ENCODE results near the gene RUNX1. TPM values are rescaled to one million over a fixed set of nuclear protein-coding genes. Genes with fewer than 3 reads are reported as not detected.

RUNX1 gene
- total and polyA plus RNA-seq, 7 donors = 8.7 to 230 (median 30.1) TPM

GRCh38 chr21:34782506-34783360 lies 266.4 kb downstream of the RUNX1 start:
- Histone ChIP-seq H3K4me3 (no peak overlapping the region), H3K36me3 (ENCODE audit: insufficient read depth in 1 of 2, low read depth in 1 of 2) (no peaks in the 10 kb centered on the region), H3K9me3 (no peaks in the 10 kb centered on the region), H3K27me3 (ENCODE audit: insufficient read depth in 3 of 3, low read length in 2 of 3) (no peaks in the 10 kb centered on the region), H3K4me1 (no peaks in the 10 kb centered on the region), H3K27ac (no peak overlapping the region)
- 68 to 73% (median 71%) methylated on average over 11 of the region's 11 CpGs for WGBS, 3 donors
- intact Hi-C loops (cut with DNase I) = no loop called here
- ATAC-seq (no peak), DNase-seq (no peak)
- TF ChIP-seq, protein P1, sequence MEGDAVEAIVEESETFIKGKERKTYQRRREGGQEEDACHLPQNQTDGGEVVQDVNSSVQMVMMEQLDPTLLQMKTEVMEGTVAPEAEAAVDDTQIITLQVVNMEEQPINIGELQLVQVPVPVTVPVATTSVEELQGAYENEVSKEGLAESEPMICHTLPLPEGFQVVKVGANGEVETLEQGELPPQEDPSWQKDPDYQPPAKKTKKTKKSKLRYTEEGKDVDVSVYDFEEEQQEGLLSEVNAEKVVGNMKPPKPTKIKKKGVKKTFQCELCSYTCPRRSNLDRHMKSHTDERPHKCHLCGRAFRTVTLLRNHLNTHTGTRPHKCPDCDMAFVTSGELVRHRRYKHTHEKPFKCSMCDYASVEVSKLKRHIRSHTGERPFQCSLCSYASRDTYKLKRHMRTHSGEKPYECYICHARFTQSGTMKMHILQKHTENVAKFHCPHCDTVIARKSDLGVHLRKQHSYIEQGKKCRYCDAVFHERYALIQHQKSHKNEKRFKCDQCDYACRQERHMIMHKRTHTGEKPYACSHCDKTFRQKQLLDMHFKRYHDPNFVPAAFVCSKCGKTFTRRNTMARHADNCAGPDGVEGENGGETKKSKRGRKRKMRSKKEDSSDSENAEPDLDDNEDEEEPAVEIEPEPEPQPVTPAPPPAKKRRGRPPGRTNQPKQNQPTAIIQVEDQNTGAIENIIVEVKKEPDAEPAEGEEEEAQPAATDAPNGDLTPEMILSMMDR (IDR thresholded peaks at IDR 0.05) = no peak

- no peak for ATAC-seq
- DNase-seq = no peak
- Histone ChIP-seq H3K4me1 (no peaks in the 10 kb centered on the region), H3K9me3 (no peaks in the 10 kb centered on the region), H3K27me3 (ENCODE audit: insufficient read depth in 3 of 3, low read length in 2 of 3) (no peaks in the 10 kb centered on the region), H3K36me3 (ENCODE audit: insufficient read depth in 1 of 2, low read depth in 1 of 2) (no peaks in the 10 kb centered on the region), H3K4me3 (no peak overlapping the region), H3K27ac (no peak overlapping the region)
- TF ChIP-seq, protein P1 (IDR thresholded peaks at IDR 0.05) = no peak
- intact Hi-C loops (cut with DNase I) = no loop called here
- 83 to 90% (median 85%) methylated on average over 7 of the region's 7 CpGs for WGBS, 3 donors
These were observed 267.6 kb downstream of the RUNX1 start for GRCh38 chr21:34781526-34781925.

- no peak for ATAC-seq
- no peak for DNase-seq
- 31 to 37% (median 35%) methylated on average over 2 of the region's 2 CpGs for WGBS, 3 donors
These were observed 269.2 kb downstream of the RUNX1 start for GRCh38 chr21:34779860-34780259.

GRCh38 chr21:34775793-34776192 lies 273.3 kb downstream of the RUNX1 start:
- no peak overlapping the region for H3K27ac ChIP-seq
- intact Hi-C loops (cut with DNase I) = no loop called here
- DNase-seq = no peak
- no peak for ATAC-seq
- H3K4me1 ChIP-seq = no peaks in the 10 kb centered on the region
- no peaks in the 10 kb centered on the region for H3K36me3 ChIP-seq (ENCODE audit: insufficient read depth in 1 of 2, low read depth in 1 of 2)
- no peaks in the 10 kb centered on the region for H3K27me3 ChIP-seq (ENCODE audit: insufficient read depth in 3 of 3, low read length in 2 of 3)
- no peak overlapping the region for H3K4me3 ChIP-seq
- 54 to 75% (median 62%) methylated on average over 7 of the region's 7 CpGs for WGBS, 3 donors
- TF ChIP-seq, protein P1 (IDR thresholded peaks at IDR 0.05) = no peak
- no peaks in the 10 kb centered on the region for H3K9me3 ChIP-seq

More at GRCh38 chr21:34779860-34780259, 269.2 kb downstream of the RUNX1 start:
- H3K27me3 ChIP-seq (ENCODE audit: insufficient read depth in 3 of 3, low read length in 2 of 3) = no peaks in the 10 kb centered on the region
- H3K9me3 ChIP-seq = no peaks in the 10 kb centered on the region
- H3K36me3 ChIP-seq (ENCODE audit: insufficient read depth in 1 of 2, low read depth in 1 of 2) = no peaks in the 10 kb centered on the region
- no peaks in the 10 kb centered on the region for H3K4me1 ChIP-seq
- H3K4me3 ChIP-seq = no peak overlapping the region
- intact Hi-C loops (cut with DNase I) = no loop called here
- TF ChIP-seq, protein P1 (IDR thresholded peaks at IDR 0.05) = no peak
- H3K27ac ChIP-seq = no peak overlapping the region

All from psoas muscle (tissue), 8 donors.